Measurements from ENCODE around the gene BCAS3. TPM values are rescaled to one million over a fixed set of nuclear protein-coding genes. Genes with fewer than 3 reads are reported as not detected.

BCAS3 gene
- total and polyA plus RNA-seq, 10 donors = 3.7 to 56.0 (median 42.3) TPM

GRCh38 chr17:61084260-61084659 lies 406.6 kb downstream of the BCAS3 start:
- 94 to 98% (median 97%) methylated on average over 5 of the region's 5 CpGs for WGBS, 5 donors
- DNase-seq = no peak
- intact Hi-C loops (cut with DNase I; ENCODE audit: low total_unique reads) = no loop called here
- H3K27ac ChIP-seq = no peak overlapping the region
- TF ChIP-seq POLR2A (IDR thresholded peaks at IDR 0.05) (no peak), CTCF (IDR thresholded peaks at IDR 0.05 in 8 of 11, conservative IDR thresholded peaks at IDR 0.05 in 3 of 11) (no peak), POLR2AphosphoS5 (IDR thresholded peaks at IDR 0.05) (no peak)
- H3K4me1 ChIP-seq = no peaks in the 10 kb centered on the region
- no peak overlapping the region for H3K4me3 ChIP-seq
- H3K27me3 ChIP-seq (replicated peaks in 1 of 7) = no peaks in the 10 kb centered on the region
- H3K36me3 ChIP-seq = peaks cover 0 to 12% (median 4%) of the 10 kb centered on the region in 6 donors
- H3K9me3 ChIP-seq = no peaks in the 10 kb centered on the region

- intact Hi-C loops (cut with DNase I; ENCODE audit: low total_unique reads) = no loop called here
- H3K27ac ChIP-seq = no peak overlapping the region
- DNase-seq = no peak
- H3K36me3 ChIP-seq = peaks cover 0 to 23% (median 0%) of the 10 kb centered on the region in 6 donors
- WGBS, 5 donors = 83 to 89% (median 87%) methylated on average over 4 of the region's 4 CpGs
- TF ChIP-seq POLR2AphosphoS5 (IDR thresholded peaks at IDR 0.05) = no peak
- H3K9me3 ChIP-seq = peaks cover 0 to 14% (median 9%) of the 10 kb centered on the region in 8 donors
- no peaks in the 10 kb centered on the region for H3K4me1 ChIP-seq
- H3K27me3 ChIP-seq (replicated peaks in 1 of 7) = no peaks in the 10 kb centered on the region
- H3K4me3 ChIP-seq = no peak overlapping the region
These were observed 409.4 kb downstream of the BCAS3 start for GRCh38 chr17:61087024-61087423.

GRCh38 chr17:61088556-61088955 lies 410.9 kb downstream of the BCAS3 start:
- DNase-seq = no peak
- Histone ChIP-seq H3K36me3 (peaks cover 0 to 32% (median 0%) of the 10 kb centered on the region in 6 donors), H3K27me3 (replicated peaks in 1 of 7) (no peaks in the 10 kb centered on the region), H3K4me1 (no peaks in the 10 kb centered on the region), H3K4me3 (no peak overlapping the region), H3K27ac (no peak overlapping the region), H3K9me3 (peaks cover 0 to 27% (median 21%) of the 10 kb centered on the region in 8 donors)
- TF ChIP-seq CTCF (IDR thresholded peaks at IDR 0.05 in 8 of 11, conservative IDR thresholded peaks at IDR 0.05 in 3 of 11) (no peak), POLR2A (IDR thresholded peaks at IDR 0.05) (no peak), POLR2AphosphoS5 (IDR thresholded peaks at IDR 0.05) (no peak)
- intact Hi-C loops (cut with DNase I; ENCODE audit: low total_unique reads) = no loop called here
- 95 to 99% (median 98%) methylated on average over 2 of the region's 2 CpGs for WGBS, 5 donors

DNA sequence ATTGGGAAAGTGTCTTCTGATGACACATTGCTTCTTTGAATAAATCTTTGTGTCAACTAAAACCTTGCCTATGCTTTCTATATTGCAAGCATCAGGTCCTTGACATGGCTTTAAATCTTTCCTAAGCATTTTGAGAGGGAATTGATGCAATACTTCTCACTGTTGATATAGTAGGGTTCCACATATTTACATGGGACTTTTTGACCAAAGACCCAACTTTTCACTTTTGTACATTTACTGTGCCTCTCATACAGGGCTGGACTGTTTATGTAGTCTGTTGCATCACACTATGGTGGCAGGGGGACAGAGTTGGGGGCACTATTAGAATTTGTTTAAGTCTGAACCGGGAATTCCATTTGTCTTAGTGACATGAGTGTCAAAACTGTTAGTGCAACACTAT lies 413.4 kb downstream of the BCAS3 start:
- 48 to 81% (median 70%) methylated on average over 1 of the region's 1 CpG for WGBS, 5 donors
- no peak for TF ChIP-seq CTCF (IDR thresholded peaks at IDR 0.05 in 8 of 11, conservative IDR thresholded peaks at IDR 0.05 in 3 of 11)
- TF ChIP-seq POLR2AphosphoS5 (IDR thresholded peaks at IDR 0.05) = no peak
- TF ChIP-seq POLR2A (IDR thresholded peaks at IDR 0.05) = no peak
- Histone ChIP-seq H3K27ac (no peak overlapping the region), H3K4me1 (no peaks in the 10 kb centered on the region), H3K4me3 (no peak overlapping the region), H3K36me3 (peaks cover 0 to 32% (median 0%) of the 10 kb centered on the region in 6 donors), H3K27me3 (replicated peaks in 1 of 7) (no peaks in the 10 kb centered on the region), H3K9me3 (peaks cover 0 to 27% (median 21%) of the 10 kb centered on the region in 8 donors)
- intact Hi-C loops (cut with DNase I; ENCODE audit: low total_unique reads) = no loop called here
- DNase-seq = no peak

- H3K9me3 ChIP-seq = peaks cover 0 to 8% (median 3%) of the 10 kb centered on the region in 8 donors
- WGBS, 5 donors = 63 to 81% (median 69%) methylated on average over 1 of the region's 1 CpG
- TF ChIP-seq POLR2AphosphoS5 (IDR thresholded peaks at IDR 0.05) (no peak), POLR2A (IDR thresholded peaks at IDR 0.05) (no peak), CTCF (IDR thresholded peaks at IDR 0.05 in 8 of 11, conservative IDR thresholded peaks at IDR 0.05 in 3 of 11) (no peak)
These were observed 420.1 kb downstream of the BCAS3 start for GRCh38 chr17:61097781-61098180.

More at GRCh38 chr17:61097781-61098180, 420.1 kb downstream of the BCAS3 start:
- Histone ChIP-seq H3K36me3 (peaks cover 0 to 4% (median 0%) of the 10 kb centered on the region in 6 donors), H3K4me1 (no peaks in the 10 kb centered on the region), H3K27me3 (replicated peaks in 1 of 7) (no peaks in the 10 kb centered on the region), H3K27ac (no peak overlapping the region), H3K4me3 (no peak overlapping the region)
- DNase-seq = no peak
- intact Hi-C loops (cut with DNase I; ENCODE audit: low total_unique reads) = no loop called here

Measured in spleen (tissue), 11 donors.